Measurements from ENCODE around the gene SLC41A3.

DNA sequence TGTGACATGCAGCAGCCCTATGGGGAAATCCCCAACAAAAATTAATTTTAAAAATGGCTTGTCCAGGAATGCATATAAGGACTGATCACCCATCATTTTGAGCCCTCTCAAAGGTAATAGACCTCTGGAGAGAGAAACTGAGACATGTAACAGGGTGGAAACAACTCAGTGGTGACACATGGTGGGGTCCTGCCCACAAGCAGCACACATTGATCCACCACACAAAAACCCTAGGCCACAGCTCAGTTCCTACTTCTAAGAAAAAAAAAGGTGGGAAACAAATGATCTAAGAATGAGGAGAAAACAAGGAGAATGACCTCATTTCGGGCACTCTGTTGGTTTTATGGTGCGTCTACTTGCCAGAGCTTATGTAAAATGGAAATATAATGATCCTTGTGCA lies 1.9 kb upstream of the SLC41A3 start:
- TF ChIP-seq PAX5 (IDR thresholded peaks at IDR 0.05; ENCODE audit: insufficient read depth, low read length, severe bottlenecking), result no peak
- no peak for TF ChIP-seq TAF1 (IDR thresholded peaks at IDR 0.05; ENCODE audit: low read depth, low read length)
- TF ChIP-seq POLR2A (IDR thresholded peaks at IDR 0.05; ENCODE audit: low read depth, low read length), result no peak
- no peak for TF ChIP-seq POLR2AphosphoS5 (IDR thresholded peaks at IDR 0.05; ENCODE audit: low read depth, low read length)
